ENCODE data around the gene SLC27A4. TPM values are rescaled to one million over a fixed set of nuclear protein-coding genes. Genes with fewer than 3 reads are reported as not detected.

SLC27A4 gene
- total and polyA plus RNA-seq, 2 donors (not counting 1 experiment from before 2014, with no cell fraction given) = 10.0 to 12.9 TPM

DNA sequence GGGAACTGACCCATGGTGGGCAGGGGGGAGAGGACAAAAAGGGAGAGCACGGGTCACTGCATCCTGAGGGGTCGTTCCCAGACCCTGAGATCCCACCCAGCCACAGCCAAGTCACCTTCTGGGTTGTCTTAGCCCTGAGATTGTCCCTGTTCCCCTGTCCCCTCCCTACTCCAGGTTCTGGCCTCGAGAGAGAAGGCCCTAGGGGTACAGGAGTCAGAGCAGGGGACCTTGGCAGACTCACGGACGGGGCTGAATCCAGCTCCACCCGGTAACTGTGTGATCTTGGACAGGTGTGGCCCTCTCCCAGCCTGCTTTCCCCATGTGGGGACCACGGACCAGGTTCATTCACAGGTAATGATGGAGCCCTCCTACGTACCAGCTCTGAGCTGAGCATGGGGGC lies 69.1 kb downstream of the SLC27A4 start:
- Mint-ChIP-seq H3K4me1 (no peaks in the 10 kb centered on the region), H3K27me3 (peaks cover 33% of the 10 kb centered on the region), H3K9me3 (ENCODE audit: insufficient read depth) (no peaks in the 10 kb centered on the region), H3K27ac (no peak overlapping the region), H3K4me3 (no peak overlapping the region)
- no peak overlapping the region for H3K27ac ChIP-seq (ENCODE audit: low read length in 2 of 2)
- no peak overlapping the region for H3K4me2 ChIP-seq (replicated peaks; ENCODE audit: low read depth, low read length, poor library complexity, severe bottlenecking)
- no peak overlapping the region for H3K9ac ChIP-seq (ENCODE audit: low read length)
- no peak for TF ChIP-seq EZH2 (IDR thresholded peaks at IDR 0.05; ENCODE audit: borderline replicate concordance, insufficient read depth, low read depth, low read length, poor library complexity, severe bottlenecking)
- TF ChIP-seq, protein P1, sequence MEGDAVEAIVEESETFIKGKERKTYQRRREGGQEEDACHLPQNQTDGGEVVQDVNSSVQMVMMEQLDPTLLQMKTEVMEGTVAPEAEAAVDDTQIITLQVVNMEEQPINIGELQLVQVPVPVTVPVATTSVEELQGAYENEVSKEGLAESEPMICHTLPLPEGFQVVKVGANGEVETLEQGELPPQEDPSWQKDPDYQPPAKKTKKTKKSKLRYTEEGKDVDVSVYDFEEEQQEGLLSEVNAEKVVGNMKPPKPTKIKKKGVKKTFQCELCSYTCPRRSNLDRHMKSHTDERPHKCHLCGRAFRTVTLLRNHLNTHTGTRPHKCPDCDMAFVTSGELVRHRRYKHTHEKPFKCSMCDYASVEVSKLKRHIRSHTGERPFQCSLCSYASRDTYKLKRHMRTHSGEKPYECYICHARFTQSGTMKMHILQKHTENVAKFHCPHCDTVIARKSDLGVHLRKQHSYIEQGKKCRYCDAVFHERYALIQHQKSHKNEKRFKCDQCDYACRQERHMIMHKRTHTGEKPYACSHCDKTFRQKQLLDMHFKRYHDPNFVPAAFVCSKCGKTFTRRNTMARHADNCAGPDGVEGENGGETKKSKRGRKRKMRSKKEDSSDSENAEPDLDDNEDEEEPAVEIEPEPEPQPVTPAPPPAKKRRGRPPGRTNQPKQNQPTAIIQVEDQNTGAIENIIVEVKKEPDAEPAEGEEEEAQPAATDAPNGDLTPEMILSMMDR (IDR thresholded peaks at IDR 0.05) = no peak
- H4K20me1 ChIP-seq (ENCODE audit: control insufficient read depth, insufficient read depth, low read length, poor library complexity, severe bottlenecking) = no peaks in the 10 kb centered on the region
- ATAC-seq (ENCODE audit: low read depth) = no peak
- H3K9me3 ChIP-seq (ENCODE audit: control extremely low read depth in 1 of 3, control insufficient read depth in 2 of 3, insufficient read depth in 1 of 3, low read length in 2 of 3) = peaks cover 0 to 4% (median 0%) of the 10 kb centered on the region in 3 donors
- CTCF ChIA-PET = no interaction called here
- POLR2A ChIA-PET = no interaction called here
- no peaks in the 10 kb centered on the region for H3K79me2 ChIP-seq (ENCODE audit: control insufficient read depth, insufficient read depth, low read length)
- intact Hi-C loops (cut with micrococcal nuclease) = no loop called here
- H2AFZ ChIP-seq (ENCODE audit: insufficient read depth, low read depth, low read length, poor library complexity, severe bottlenecking) = no peak overlapping the region
- no peak overlapping the region for H3K4me3 ChIP-seq (ENCODE audit: control extremely low read depth in 1 of 5, extremely low read depth in 1 of 5, insufficient read depth in 1 of 5, low read depth in 2 of 5, low read length in 4 of 5)
- WGBS (ENCODE audit: insufficient coverage) = 67% methylated on average over 8 of the region's 8 CpGs
- no peaks in the 10 kb centered on the region for H3K4me1 ChIP-seq (ENCODE audit: control insufficient read depth in 2 of 2, insufficient read depth in 2 of 2, low read length in 2 of 2)
- no peaks in the 10 kb centered on the region for H3K36me3 ChIP-seq (replicated peaks in 1 of 2; ENCODE audit: control extremely low read depth in 1 of 2, control insufficient read depth in 1 of 2, extremely low read depth in 1 of 2, insufficient read depth in 2 of 2, low read length in 1 of 2)
- H3K27me3 ChIP-seq (replicated peaks in 1 of 4; ENCODE audit: control extremely low read depth in 1 of 4, control insufficient read depth in 3 of 4, insufficient read depth in 4 of 4, low read length in 3 of 4) = peaks cover 0 to 42% (median 5%) of the 10 kb centered on the region in 4 experiments
- no peak for DNase-seq

DNA sequence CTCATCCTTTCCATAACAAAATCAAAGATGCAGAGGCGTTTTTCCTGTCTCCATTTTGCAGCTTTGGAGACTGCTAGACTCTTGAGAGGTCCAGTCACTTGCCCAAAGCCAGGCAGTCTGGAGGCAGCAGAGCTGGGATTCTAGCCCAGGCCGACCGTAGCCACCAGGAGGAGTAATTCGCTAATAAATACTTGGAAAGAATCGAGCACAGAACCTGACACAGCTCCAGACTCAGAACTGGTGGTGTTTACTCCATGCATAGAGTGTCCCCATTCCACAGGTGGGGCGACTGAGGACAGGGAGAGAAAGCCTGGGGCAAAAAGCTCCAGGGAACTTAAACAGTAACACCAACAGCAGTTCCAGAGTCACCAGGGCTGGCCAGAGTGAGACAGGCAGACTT lies 69.7 kb downstream of the SLC27A4 start:
- no peak overlapping the region for H3K27ac Mint-ChIP-seq
- no peaks in the 10 kb centered on the region for H3K4me1 Mint-ChIP-seq
- no peak overlapping the region for H3K4me3 Mint-ChIP-seq
- DNase-seq (no peak), ATAC-seq (ENCODE audit: low read depth) (no peak)
- 48% methylated on average over 6 of the region's 6 CpGs for WGBS (ENCODE audit: insufficient coverage)
- Histone ChIP-seq H3K4me3 (ENCODE audit: control extremely low read depth in 1 of 5, extremely low read depth in 1 of 5, insufficient read depth in 1 of 5, low read depth in 2 of 5, low read length in 4 of 5) (no peak overlapping the region), H3K9me3 (ENCODE audit: control extremely low read depth in 1 of 3, control insufficient read depth in 2 of 3, insufficient read depth in 1 of 3, low read length in 2 of 3) (peaks cover 0 to 4% (median 0%) of the 10 kb centered on the region in 3 donors), H3K4me2 (replicated peaks; ENCODE audit: low read depth, low read length, poor library complexity, severe bottlenecking) (no peak overlapping the region), H3K27ac (ENCODE audit: low read length in 2 of 2) (no peak overlapping the region), H2AFZ (ENCODE audit: insufficient read depth, low read depth, low read length, poor library complexity, severe bottlenecking) (no peak overlapping the region), H3K9ac (ENCODE audit: low read length) (no peak overlapping the region), H3K36me3 (replicated peaks in 1 of 2; ENCODE audit: control extremely low read depth in 1 of 2, control insufficient read depth in 1 of 2, extremely low read depth in 1 of 2, insufficient read depth in 2 of 2, low read length in 1 of 2) (no peaks in the 10 kb centered on the region), H3K4me1 (ENCODE audit: control insufficient read depth in 2 of 2, insufficient read depth in 2 of 2, low read length in 2 of 2) (no peaks in the 10 kb centered on the region), H4K20me1 (ENCODE audit: control insufficient read depth, insufficient read depth, low read length, poor library complexity, severe bottlenecking) (no peaks in the 10 kb centered on the region), H3K27me3 (replicated peaks in 1 of 4; ENCODE audit: control extremely low read depth in 1 of 4, control insufficient read depth in 3 of 4, insufficient read depth in 4 of 4, low read length in 3 of 4) (peaks cover 0 to 42% (median 6%) of the 10 kb centered on the region in 4 experiments), H3K79me2 (ENCODE audit: control insufficient read depth, insufficient read depth, low read length) (no peaks in the 10 kb centered on the region)
- no peak for TF ChIP-seq EZH2 (IDR thresholded peaks at IDR 0.05; ENCODE audit: borderline replicate concordance, insufficient read depth, low read depth, low read length, poor library complexity, severe bottlenecking)
- TF ChIP-seq, protein P1 (IDR thresholded peaks at IDR 0.05) = no peak
- intact Hi-C loops (cut with micrococcal nuclease) = loop anchor here (10.0 kb wide), 1 partner anchor 115 kb away; no protein-coding TSS in a partner anchor
- H3K9me3 Mint-ChIP-seq (ENCODE audit: insufficient read depth) = no peaks in the 10 kb centered on the region
- POLR2A ChIA-PET = no interaction called here
- H3K27me3 Mint-ChIP-seq = peaks cover 38% of the 10 kb centered on the region
- CTCF ChIA-PET = interaction anchor here (0.8 kb wide), 1 partner anchor 48 kb away, joined by 3 read pairs; no protein-coding TSS in a partner anchor

Other genes starting within 250 kb of the SLC27A4 start
- 68.0 and 77.8 TPM in 2 replicates for gene PTGES2, start 212.8 kb upstream of the SLC27A4 start, total RNA-seq
- 103 and 113 TPM in 2 replicates for gene PTGES2, start 212.8 kb upstream of the SLC27A4 start, polyA plus RNA-seq
- gene LCN2, start 191.1 kb upstream of the SLC27A4 start, total RNA-seq = not detected in 2 replicates
- gene LCN2, start 191.1 kb upstream of the SLC27A4 start, polyA plus RNA-seq = not detected in 2 replicates
- gene BBLN, start 180.3 kb upstream of the SLC27A4 start, total RNA-seq = 38.2 and 44.3 TPM in 2 replicates
- 101 and 148 TPM in 2 replicates for gene BBLN, start 180.3 kb upstream of the SLC27A4 start, polyA plus RNA-seq
- 160 and 169 TPM in 2 replicates for gene CIZ1, start 149.0 kb upstream of the SLC27A4 start, total RNA-seq
- gene CIZ1, start 149.0 kb upstream of the SLC27A4 start, polyA plus RNA-seq = 77.5 and 79.9 TPM in 2 replicates
- 1.3 and 1.9 TPM in 2 replicates for gene DNM1, start 137.1 kb upstream of the SLC27A4 start, total RNA-seq
- gene DNM1, start 137.1 kb upstream of the SLC27A4 start, polyA plus RNA-seq = 0.63 and 1.2 TPM in 2 replicates
- 76.3 and 87.3 TPM in 2 replicates for gene GOLGA2, start 64.5 kb upstream of the SLC27A4 start, total RNA-seq
- gene GOLGA2, start 64.5 kb upstream of the SLC27A4 start, polyA plus RNA-seq = 23.2 and 43.6 TPM in 2 replicates
- 8.6 and 13.3 TPM in 2 replicates for gene SWI5, start 64.3 kb upstream of the SLC27A4 start, total RNA-seq
- 16.1 and 23.3 TPM in 2 replicates for gene SWI5, start 64.3 kb upstream of the SLC27A4 start, polyA plus RNA-seq
- gene TRUB2, start 18.1 kb upstream of the SLC27A4 start, total RNA-seq = 21.4 and 21.5 TPM in 2 replicates
- gene TRUB2, start 18.1 kb upstream of the SLC27A4 start, polyA plus RNA-seq = 5.3 and 7.6 TPM in 2 replicates
- 54.9 and 57.3 TPM in 2 replicates for gene COQ4, start 17.7 kb upstream of the SLC27A4 start, total RNA-seq
- 55.3 and 62.8 TPM in 2 replicates for gene COQ4, start 17.7 kb upstream of the SLC27A4 start, polyA plus RNA-seq
- gene URM1, start 30.8 kb downstream of the SLC27A4 start, total RNA-seq = 35.6 and 43.8 TPM in 2 replicates
- gene URM1, start 30.8 kb downstream of the SLC27A4 start, polyA plus RNA-seq = 24.1 and 40.3 TPM in 2 replicates
- gene CERCAM, start 80.3 kb downstream of the SLC27A4 start, total RNA-seq = 3.4 and 3.8 TPM in 2 replicates
- 2.4 and 3.2 TPM in 2 replicates for gene CERCAM, start 80.3 kb downstream of the SLC27A4 start, polyA plus RNA-seq
- 36.6 and 42.9 TPM in 2 replicates for gene ODF2, start 115.5 kb downstream of the SLC27A4 start, total RNA-seq
- 30.1 and 35.1 TPM in 2 replicates for gene ODF2, start 115.5 kb downstream of the SLC27A4 start, polyA plus RNA-seq
- gene GLE1, start 164.2 kb downstream of the SLC27A4 start, total RNA-seq = 30.3 and 31.9 TPM in 2 replicates
- gene GLE1, start 164.2 kb downstream of the SLC27A4 start, polyA plus RNA-seq = 11.8 and 14.6 TPM in 2 replicates
- gene SPTAN1, start 212.1 kb downstream of the SLC27A4 start, total RNA-seq = 351 and 354 TPM in 2 replicates
- gene SPTAN1, start 212.1 kb downstream of the SLC27A4 start, polyA plus RNA-seq = 129 TPM in 2 replicates